Lower lobe of right lung (tissue), 2 donors: ENCODE data around the gene CCDC134. TPM values are rescaled to one million over a fixed set of nuclear protein-coding genes. Genes with fewer than 3 reads are reported as not detected.

Source experiments
- ATAC-seq, 2 donors: fragments of 200-7000 bp; cut with Tn5 transposase; one replicate each; pipeline ENCODE4 v1.9.1; 2020 to 2022; ENCODE audit warnings: mild to moderate bottlenecking in 2 of 2, moderate library complexity in 2 of 2
- DNase-seq: peaks from one replicate; pipeline ENCODE4 v3.0.0-alpha.2; 2020
- H3K27ac ChIP-seq: fragments of 200-600 bp; one replicate; pipeline ENCODE4 v1.8.0; 2022
- H3K27me3 ChIP-seq: fragments of 200-600 bp; one replicate; pipeline ENCODE4 v1.8.0; 2022; ENCODE audit warnings: low read depth
- H3K36me3 ChIP-seq: fragments of 200-600 bp; one replicate; pipeline ENCODE4 v1.8.0; 2022; ENCODE audit warnings: mild to moderate bottlenecking
- H3K4me1 ChIP-seq: fragments of 200-600 bp; one replicate; pipeline ENCODE4 v1.8.0; 2022
- H3K4me3 ChIP-seq: fragments of 200-600 bp; one replicate; pipeline ENCODE4 v1.8.0; 2022; ENCODE audit warnings: mild to moderate bottlenecking
- H3K9me3 ChIP-seq: fragments of 200-600 bp; one replicate; pipeline ENCODE4 v1.8.0; 2022
- CTCF ChIP-seq: fragments of 200-600 bp; IDR thresholded peaks from one replicate; pipeline ENCODE4 v1.8.0; 2022; ENCODE audit warnings: antibody characterized with exemption, mild to moderate bottlenecking
- intact Hi-C: fragments of 100-400 bp; cut with DNase I; formaldehyde crosslinking; loops from one replicate; pipeline ENCODE4 v1.11.0; 2022
- total RNA-seq: library from RNA; stranded (reverse); fragmentation: NEBNext Ultra II Directional; extraction: Animal tissue kit (Norgen Biotek cat#: 25700); gene quantifications from one replicate; pipeline ENCODE4 v1.2.1, GENCODE V29; 2021
- donor health status: DM: no; HTN: yes; CAD: no; lungs with severe emphysema.

Gene CCDC134
- total RNA-seq, 1 donor from 2014 or later: 7.9 TPM

GRCh38 chr22:41772645-41773044, 27.8 kb upstream of the CCDC134 start:
- no peaks in the 10 kb centered on the region for H3K36me3 ChIP-seq
- H3K9me3 ChIP-seq: no peaks in the 10 kb centered on the region
- DNase-seq: no peak
- intact Hi-C loops: no loop called here
- H3K4me1 ChIP-seq: no peaks in the 10 kb centered on the region
- no peak for TF ChIP-seq CTCF
- ATAC-seq: no peak
- H3K4me3 ChIP-seq: no peak overlapping the region
- H3K27ac ChIP-seq: no peak overlapping the region
- H3K27me3 ChIP-seq: no peaks in the 10 kb centered on the region

- no peaks in the 10 kb centered on the region for H3K9me3 ChIP-seq
- intact Hi-C loops: no loop called here
- no peak for ATAC-seq
- TF ChIP-seq CTCF: no peak
- H3K27me3 ChIP-seq: no peaks in the 10 kb centered on the region
- no peak for DNase-seq
- no peaks in the 10 kb centered on the region for H3K36me3 ChIP-seq
- H3K4me1 ChIP-seq: no peaks in the 10 kb centered on the region
- H3K27ac ChIP-seq: no peak overlapping the region
- H3K4me3 ChIP-seq: no peak overlapping the region
Observed at GRCh38 chr22:41775338-41775737, 25.1 kb upstream of the CCDC134 start.

GRCh38 chr22:41775976-41776375, 24.5 kb upstream of the CCDC134 start:
- Histone ChIP-seq H3K9me3 (no peaks in the 10 kb centered on the region), H3K4me1 (peaks cover 5% of the 10 kb centered on the region), H3K27me3 (no peaks in the 10 kb centered on the region), H3K36me3 (no peaks in the 10 kb centered on the region), H3K27ac (no peak overlapping the region), H3K4me3 (no peak overlapping the region)
- DNase-seq (no peak), ATAC-seq (no peak)
- intact Hi-C loops: no loop called here
- TF ChIP-seq CTCF: no peak

GRCh38 chr22:41776381-41776780, 24.1 kb upstream of the CCDC134 start:
- peaks cover 9% of the 10 kb centered on the region for H3K4me1 ChIP-seq

GRCh38 chr22:41777749-41778425, 22.6 kb upstream of the CCDC134 start:
- Histone ChIP-seq H3K27me3 (no peaks in the 10 kb centered on the region), H3K4me1 (peaks cover 14% of the 10 kb centered on the region), H3K27ac (no peak overlapping the region), H3K36me3 (no peaks in the 10 kb centered on the region), H3K4me3 (no peak overlapping the region), H3K9me3 (no peaks in the 10 kb centered on the region)
- DNase-seq: no peak
- no peak for TF ChIP-seq CTCF
- intact Hi-C loops: no loop called here
- no peak for ATAC-seq

More at GRCh38 chr22:41776381-41776780, 24.1 kb upstream of the CCDC134 start:
- ATAC-seq (no peak), DNase-seq (no peak)
- H3K27ac ChIP-seq: no peak overlapping the region
- H3K27me3 ChIP-seq: no peaks in the 10 kb centered on the region
- intact Hi-C loops: no loop called here
- H3K4me3 ChIP-seq: no peak overlapping the region
- H3K36me3 ChIP-seq: no peaks in the 10 kb centered on the region
- H3K9me3 ChIP-seq: no peaks in the 10 kb centered on the region
- no peak for TF ChIP-seq CTCF
